Middle frontal gyrus (tissue), 1 donor: ENCODE measurements around the gene BABAM2.
"Not testable (repeated sequence)": the region's sequence is repeated elsewhere in the genome, so short reads cannot be mapped to it uniquely, and the experiment has no call there.

Experiments used
- DNase-seq: peaks from one replicate; pipeline ENCODE4 v3.0.0-alpha.2; 2015; ENCODE audit warnings: low spot score; ENCODE audit errors: extremely low spot score

The BABAM2 gene

GRCh38 chr2:28368357-28368798 lies 477.8 kb downstream of the BABAM2 start:
- DNase-seq = no peak

- no peak for DNase-seq
Measured at GRCh38 chr2:28369358-28369757, 478.8 kb downstream of the BABAM2 start.

- DNase-seq = no peak
Measured at GRCh38 chr2:28370354-28370753, 479.8 kb downstream of the BABAM2 start.

GRCh38 chr2:28371728-28372127 lies 481.2 kb downstream of the BABAM2 start:
- not testable (repeated sequence) for DNase-seq

GRCh38 chr2:28373854-28374253 lies 483.3 kb downstream of the BABAM2 start:
- no peak for DNase-seq

- no peak for DNase-seq
Measured at GRCh38 chr2:28374331-28374730, 483.8 kb downstream of the BABAM2 start.

- DNase-seq = no peak
Measured at GRCh38 chr2:28375236-28375635, 484.7 kb downstream of the BABAM2 start.

GRCh38 chr2:28375742-28376631 lies 485.5 kb downstream of the BABAM2 start:
- no peak for DNase-seq

GRCh38 chr2:28377195-28377816 lies 486.8 kb downstream of the BABAM2 start:
- DNase-seq = no peak

GRCh38 chr2:28377984-28378678 lies 487.6 kb downstream of the BABAM2 start:
- no peak for DNase-seq

- no peak for DNase-seq
Measured at GRCh38 chr2:28378679-28379584, 488.4 kb downstream of the BABAM2 start.

GRCh38 chr2:28380219-28380618 lies 489.7 kb downstream of the BABAM2 start:
- DNase-seq = no peak

GRCh38 chr2:28381225-28382180 lies 491.0 kb downstream of the BABAM2 start:
- no peak for DNase-seq

- DNase-seq = no peak
Measured at GRCh38 chr2:28382755-28383154, 492.2 kb downstream of the BABAM2 start.

GRCh38 chr2:28387082-28387960 lies 496.8 kb downstream of the BABAM2 start:
- no peak for DNase-seq
